ENCODE data around the gene KIF4A.
A peak's percentile ranks its signal among the peaks of the same experiment; 100 is the strongest.

The KIF4A gene

GRCh38 chrX:70449457-70449966, 159.6 kb downstream of the KIF4A start:
- H3K4me3 ChIP-seq (ENCODE audit: low read depth, low read length) = no peak overlapping the region
- H3K27ac ChIP-seq = no peak overlapping the region
- no peaks in the 10 kb centered on the region for H3K9me3 ChIP-seq (ENCODE audit: control insufficient read depth, low read length)
- no peak overlapping the region for H2AFZ ChIP-seq
- no peaks in the 10 kb centered on the region for H3K36me3 ChIP-seq (ENCODE audit: control insufficient read depth, insufficient read depth, low read length)
- no peaks in the 10 kb centered on the region for H3K79me2 ChIP-seq
- no peak overlapping the region for H3K4me2 ChIP-seq (ENCODE audit: low read length)
- TF ChIP-seq CTCF (IDR thresholded peaks at IDR 0.05) = no peak
- H3K27me3 ChIP-seq (ENCODE audit: control insufficient read depth, insufficient read depth, low read length) = no peaks in the 10 kb centered on the region
- H3K4me1 ChIP-seq = peaks cover 4% of the 10 kb centered on the region
- no peak overlapping the region for H3K9ac ChIP-seq

- Histone ChIP-seq H3K27ac (peak overlapping the region; percentile 51), H3K4me3 (ENCODE audit: low read depth, low read length) (peak overlapping the region; percentile 45), H3K79me2 (peaks cover 10% of the 10 kb centered on the region), H3K9ac (no peak overlapping the region), H3K27me3 (ENCODE audit: control insufficient read depth, insufficient read depth, low read length) (no peaks in the 10 kb centered on the region), H2AFZ (peak overlapping the region; percentile 86), H3K4me2 (ENCODE audit: low read length) (peak overlapping the region; percentile 76), H3K4me1 (peaks cover 6% of the 10 kb centered on the region), H3K36me3 (ENCODE audit: control insufficient read depth, insufficient read depth, low read length) (no peaks in the 10 kb centered on the region), H3K9me3 (ENCODE audit: control insufficient read depth, low read length) (no peaks in the 10 kb centered on the region)
- TF ChIP-seq CTCF (IDR thresholded peaks at IDR 0.05) = peak; percentile 65
These were observed 162.3 kb downstream of the KIF4A start for GRCh38 chrX:70452143-70452733.

- peaks cover 10% of the 10 kb centered on the region for H3K79me2 ChIP-seq
- peak overlapping the region; percentile 86 for H2AFZ ChIP-seq
- peak overlapping the region; percentile 76 for H3K4me2 ChIP-seq (ENCODE audit: low read length)
- no peak overlapping the region for H3K27ac ChIP-seq
- peak overlapping the region; percentile 45 for H3K4me3 ChIP-seq (ENCODE audit: low read depth, low read length)
- no peak overlapping the region for H3K9ac ChIP-seq
- H3K27me3 ChIP-seq (ENCODE audit: control insufficient read depth, insufficient read depth, low read length) = no peaks in the 10 kb centered on the region
- TF ChIP-seq CTCF (IDR thresholded peaks at IDR 0.05) = no peak
- peaks cover 6% of the 10 kb centered on the region for H3K4me1 ChIP-seq
- no peaks in the 10 kb centered on the region for H3K9me3 ChIP-seq (ENCODE audit: control insufficient read depth, low read length)
- H3K36me3 ChIP-seq (ENCODE audit: control insufficient read depth, insufficient read depth, low read length) = no peaks in the 10 kb centered on the region
These were observed 163.2 kb downstream of the KIF4A start for GRCh38 chrX:70453024-70453618.

GRCh38 chrX:70454441-70455365, 164.8 kb downstream of the KIF4A start:
- peak overlapping the region; percentile 37 for H3K9ac ChIP-seq
- peaks cover 10% of the 10 kb centered on the region for H3K79me2 ChIP-seq
- peak overlapping the region; percentile 83 for H3K27ac ChIP-seq

More at GRCh38 chrX:70454441-70455365, 164.8 kb downstream of the KIF4A start:
- no peaks in the 10 kb centered on the region for H3K27me3 ChIP-seq (ENCODE audit: control insufficient read depth, insufficient read depth, low read length)
- H3K4me2 ChIP-seq (ENCODE audit: low read length) = peak overlapping the region; percentile 78
- TF ChIP-seq CTCF (IDR thresholded peaks at IDR 0.05) = peak; percentile 86
- H3K36me3 ChIP-seq (ENCODE audit: control insufficient read depth, insufficient read depth, low read length) = no peaks in the 10 kb centered on the region
- peaks cover 6% of the 10 kb centered on the region for H3K4me1 ChIP-seq
- no peaks in the 10 kb centered on the region for H3K9me3 ChIP-seq (ENCODE audit: control insufficient read depth, low read length)
- peak overlapping the region; percentile 68 for H2AFZ ChIP-seq
- peak overlapping the region; percentile 71 for H3K4me3 ChIP-seq (ENCODE audit: low read depth, low read length)
